Glutamatergic neuron (in vitro differentiated cells): Measurements from ENCODE around the gene EGR1. TPM values are rescaled to one million over a fixed set of nuclear protein-coding genes. Genes with fewer than 3 reads are reported as not detected.

Experiments used
- DNase-seq: peaks from one replicate; pipeline ENCODE4 v3.0.0; 2022
- H3K27ac Mint-ChIP-seq: one replicate; pipeline ENCODE4 v1.8.0; 2020; ENCODE audit warnings: mild to moderate bottlenecking, mixed read lengths, inconsistent platforms; ENCODE audit not compliant: unreplicated experiment
- H3K27me3 Mint-ChIP-seq: one replicate; pipeline ENCODE4 v1.8.0; 2020; ENCODE audit warnings: mild to moderate bottlenecking, moderate library complexity, mixed read lengths, inconsistent platforms; ENCODE audit not compliant: unreplicated experiment
- H3K36me3 Mint-ChIP-seq: one replicate; pipeline ENCODE4 v1.8.0; 2020; ENCODE audit warnings: mild to moderate bottlenecking, mixed read lengths, inconsistent platforms; ENCODE audit not compliant: unreplicated experiment
- H3K4me1 Mint-ChIP-seq: one replicate; pipeline ENCODE4 v1.8.0; 2020; ENCODE audit warnings: mild to moderate bottlenecking, low read depth, mixed read lengths, inconsistent platforms; ENCODE audit not compliant: unreplicated experiment
- H3K4me3 Mint-ChIP-seq: one replicate; pipeline ENCODE4 v1.8.0; 2020; ENCODE audit warnings: mild to moderate bottlenecking, mixed read lengths, inconsistent platforms; ENCODE audit not compliant: unreplicated experiment
- H3K9me3 Mint-ChIP-seq: one replicate; pipeline ENCODE4 v1.8.0; 2020; ENCODE audit warnings: mild to moderate bottlenecking, moderate library complexity, mixed read lengths, inconsistent platforms; ENCODE audit not compliant: unreplicated experiment
- CTCF ChIP-seq: fragments of 200-600 bp; sonication (generic); IDR thresholded peaks from one replicate; pipeline ENCODE4 v1.5.0; 2021; ENCODE audit not compliant: partially characterized antibody, unreplicated experiment
- total RNA-seq: library from RNA; stranded (reverse); fragmentation: NEBNext Ultra II Directional; extraction: Animal tissue kit (Norgen Biotek cat#: 25700); gene quantifications from one replicate; pipeline ENCODE4 v1.2.1, GENCODE V29; 2021; ENCODE audit not compliant: unreplicated experiment

The EGR1 gene
- total RNA-seq, 1 donor from 2014 or later, result 1.3 TPM

- DNase-seq, result no peak
- Mint-ChIP-seq H3K27ac (no peak overlapping the region), H3K27me3 (no peaks in the 10 kb centered on the region), H3K36me3 (no peaks in the 10 kb centered on the region), H3K4me3 (no peak overlapping the region), H3K4me1 (no peaks in the 10 kb centered on the region), H3K9me3 (peaks cover 2% of the 10 kb centered on the region)
- TF ChIP-seq CTCF, result no peak
These were observed 17.4 kb downstream of the EGR1 start for GRCh38 chr5:138482638-138483037.

- TF ChIP-seq CTCF, result no peak
- Mint-ChIP-seq H3K9me3 (peaks cover 10% of the 10 kb centered on the region), H3K27me3 (peaks cover 14% of the 10 kb centered on the region), H3K27ac (no peak overlapping the region), H3K4me1 (peaks cover 12% of the 10 kb centered on the region), H3K36me3 (no peaks in the 10 kb centered on the region), H3K4me3 (no peak overlapping the region)
- DNase-seq, result no peak
These were observed 23.2 kb downstream of the EGR1 start for GRCh38 chr5:138488481-138488945.

GRCh38 chr5:138489683-138490061, 24.4 kb downstream of the EGR1 start:
- DNase-seq, result no peak
- Mint-ChIP-seq H3K27ac (no peak overlapping the region), H3K4me3 (no peak overlapping the region), H3K27me3 (peaks cover 14% of the 10 kb centered on the region), H3K36me3 (no peaks in the 10 kb centered on the region), H3K4me1 (peaks cover 15% of the 10 kb centered on the region), H3K9me3 (peaks cover 14% of the 10 kb centered on the region)
- no peak for TF ChIP-seq CTCF

- H3K27me3 Mint-ChIP-seq, result peaks cover 14% of the 10 kb centered on the region
- peak overlapping the region; percentile 16 for H3K4me3 Mint-ChIP-seq
- no peaks in the 10 kb centered on the region for H3K36me3 Mint-ChIP-seq
- no peak for DNase-seq
- no peak for TF ChIP-seq CTCF
- peaks cover 15% of the 10 kb centered on the region for H3K4me1 Mint-ChIP-seq
- H3K27ac Mint-ChIP-seq, result peak overlapping the region; percentile 59
- H3K9me3 Mint-ChIP-seq, result peaks cover 14% of the 10 kb centered on the region
These were observed 25.5 kb downstream of the EGR1 start for GRCh38 chr5:138490648-138491283.

GRCh38 chr5:138491284-138491648, 26.0 kb downstream of the EGR1 start:
- H3K27me3 Mint-ChIP-seq, result peaks cover 14% of the 10 kb centered on the region
- H3K36me3 Mint-ChIP-seq, result no peaks in the 10 kb centered on the region
- H3K9me3 Mint-ChIP-seq, result peaks cover 14% of the 10 kb centered on the region
- peaks cover 15% of the 10 kb centered on the region for H3K4me1 Mint-ChIP-seq
- TF ChIP-seq CTCF, result no peak
- H3K4me3 Mint-ChIP-seq, result peak overlapping the region; percentile 16
- H3K27ac Mint-ChIP-seq, result peak overlapping the region; percentile 59
- DNase-seq, result no peak
